A549 (cell line): ENCODE data around the gene PSMD2. TPM values are rescaled to one million over a fixed set of nuclear protein-coding genes. Genes with fewer than 3 reads are reported as not detected.

Source experiments
- ATAC-seq, 2 experiments: fragments of 200-7000 bp in 1 of 2; fragments of >200 bp in 1 of 2; cut with Nextera tagmentation in 1 of 2; cut with Tn5 transposase in 1 of 2; 3 replicates each; pipeline versions ENCODE4 v1.8.0 to v1.9.1; 2018 to 2020; ENCODE audit warnings: mild to moderate bottlenecking in 1 of 2, moderate library complexity in 1 of 2
- CTCF ChIA-PET: fragments of 300-600 bp; sonication (Branson Sonifier 250); formaldehyde crosslinking; extraction: SDS; loops from one replicate; lab custom pipeline; 2021; ENCODE audit warnings: antibody characterized with exemption, inconsistent platforms; lab: Yijun Ruan, JAX
- POLR2A ChIA-PET: fragments of 350-600 bp; formaldehyde crosslinking; extraction: SDS; loops from one replicate; lab custom pipeline; 2021; ENCODE audit warnings: antibody characterized with exemption, inconsistent platforms; lab: Yijun Ruan, JAX
- DNase-seq, 2 experiments: peaks; one replicate each; pipeline versions ENCODE4 v3.0.0 to v3.0.0-alpha.2; 2011 to 2016; ENCODE audit warnings: low read depth in 1 of 2, low spot score in 1 of 2
- FAIRE-seq: peaks from 2 replicates; lab custom pipeline; 2011; peaks lifted over from hg19 to GRCh38; lab: Jason Lieb, UNC
- H3K27ac ChIP-seq, 2 experiments: fragments of >200 bp; sonication (Bioruptor Twin); formaldehyde crosslinking; 3 replicates each; pipeline ENCODE4 v1.5.1; 2016 to 2017
- H3K4me1 ChIP-seq: fragments of >200 bp; sonication (Bioruptor Twin); formaldehyde crosslinking; 3 replicates; pipeline ENCODE4 v1.6.1; 2016
- H3K4me2 ChIP-seq: fragments of >200 bp; sonication (Bioruptor Twin); formaldehyde crosslinking; 3 replicates; pipeline ENCODE4 v1.6.1; 2016
- H3K4me3 ChIP-seq: fragments of >200 bp; sonication (Bioruptor Twin); formaldehyde crosslinking; 3 replicates; pipeline ENCODE4 v1.5.1; 2016
- H3K9me3 ChIP-seq: fragments of >200 bp; sonication (Bioruptor Twin); formaldehyde crosslinking; 3 replicates; pipeline ENCODE4 v1.6.1; 2016
- CBX2 ChIP-seq: fragments of 200-600 bp; sonication (generic); IDR thresholded peaks from 2 replicates; pipeline ENCODE4 v1.6.1; 2016; ENCODE audit warnings: low read depth, mild to moderate bottlenecking, borderline replicate concordance
- CBX8 ChIP-seq: fragments of 200-600 bp; sonication (generic); IDR thresholded peaks from 2 replicates; pipeline ENCODE4 v1.6.1; 2016
- CEBPB ChIP-seq, 2 experiments: fragments of >200 bp in 1 of 2; sonication (Bioruptor Twin) in 1 of 2; formaldehyde crosslinking in 1 of 2; IDR thresholded peaks; 2 replicates each; pipeline ENCODE4 v1.6.1; 2012 to 2016
- CHD4 ChIP-seq: fragments of 200-600 bp; sonication (generic); IDR thresholded peaks from 2 replicates; pipeline ENCODE4 v1.6.1; 2016; ENCODE audit warnings: antibody characterized with exemption, mild to moderate bottlenecking, borderline replicate concordance
- E2F6 ChIP-seq: IDR thresholded peaks from 2 replicates; pipeline ENCODE4 v1.6.1; 2012; ENCODE audit warnings: low read depth, borderline replicate concordance
- ESRRA ChIP-seq: fragments of 150-350 bp; IDR thresholded peaks from 2 replicates; pipeline ENCODE4 v1.6.1; 2014; ENCODE audit warnings: mild to moderate bottlenecking, low read length, borderline replicate concordance
- FOSL2 ChIP-seq, 2 experiments: fragments of 450-650 bp in 1 of 2; fragments of >200 bp in 1 of 2; sonication (Bioruptor Twin) in 1 of 2; formaldehyde crosslinking; IDR thresholded peaks; 2 replicates each; pipeline versions ENCODE4 v1.5.0 to v1.6.1; 2016 to 2020; ENCODE audit warnings: mild to moderate bottlenecking in 1 of 2, moderate library complexity in 1 of 2
- FOXS1 ChIP-seq: fragments of 250-450 bp; sonication (Bioruptor Pico); IDR thresholded peaks from 2 replicates; pipeline ENCODE4 v1.5.0; 2020; ENCODE audit warnings: mild to moderate bottlenecking, moderate library complexity
- GATA3 ChIP-seq: IDR thresholded peaks from 2 replicates; pipeline ENCODE4 v1.6.1; 2012; ENCODE audit warnings: borderline replicate concordance
- HMGXB4 ChIP-seq: fragments of 250-450 bp; sonication (Bioruptor Pico); IDR thresholded peaks from 2 replicates; pipeline ENCODE4 v1.5.0; 2021; ENCODE audit warnings: mild to moderate bottlenecking, moderate library complexity, borderline replicate concordance
- HOXA7 ChIP-seq: fragments of 250-450 bp; sonication (Bioruptor Pico); IDR thresholded peaks from 2 replicates; pipeline ENCODE4 v1.5.0; 2020; ENCODE audit warnings: mild to moderate bottlenecking, moderate library complexity
- MAFK ChIP-seq: fragments of 450-650 bp; IDR thresholded peaks from 2 replicates; pipeline ENCODE4 v1.6.1; 2014; ENCODE audit not compliant: partially characterized antibody
- MAX ChIP-seq: IDR thresholded peaks from 2 replicates; pipeline ENCODE4 v1.6.1; 2012
- NFE2L2 ChIP-seq: fragments of 150-350 bp; conservative IDR thresholded peaks from 2 replicates; pipeline ENCODE4 v1.6.1; 2014; ENCODE audit warnings: low read length
- NPAS2 ChIP-seq: fragments of 250-450 bp; sonication (Bioruptor Pico); IDR thresholded peaks from 2 replicates; pipeline ENCODE4 v1.8.0; 2022; ENCODE audit warnings: mild to moderate bottlenecking, moderate library complexity, borderline replicate concordance
- POLR2A ChIP-seq: IDR thresholded peaks from 2 replicates; pipeline ENCODE4 v1.6.1; 2012; ENCODE audit warnings: mild to moderate bottlenecking, low read length
- POLR2AphosphoS2 ChIP-seq: conservative IDR thresholded peaks from 2 replicates; pipeline ENCODE4 v1.6.1; 2012; ENCODE audit warnings: low read length, improper control_type of control experiment, inconsistent platforms
- RARB ChIP-seq: fragments of 250-450 bp; sonication (Bioruptor Pico); IDR thresholded peaks from 2 replicates; pipeline ENCODE4 v1.8.0; 2021; ENCODE audit warnings: mild to moderate bottlenecking, moderate library complexity
- RFX5 ChIP-seq: fragments of 450-650 bp; IDR thresholded peaks from 2 replicates; pipeline ENCODE4 v1.7.1; 2014; ENCODE audit warnings: antibody characterized with exemption, mild to moderate bottlenecking, moderate library complexity
- TFCP2L1 ChIP-seq: fragments of 250-450 bp; sonication (Bioruptor Pico); IDR thresholded peaks from 2 replicates; pipeline ENCODE4 v1.5.0; 2021; ENCODE audit warnings: mild to moderate bottlenecking
- TP53 ChIP-seq: fragments of 250-450 bp; sonication (Bioruptor Pico); IDR thresholded peaks from 2 replicates; pipeline ENCODE4 v1.5.0; 2021; ENCODE audit warnings: mild to moderate bottlenecking, moderate library complexity
- USF2 ChIP-seq: fragments of 450-650 bp; IDR thresholded peaks from 2 replicates; pipeline ENCODE4 v1.6.1; 2014; ENCODE audit warnings: antibody characterized with exemption
- ZC3H11A ChIP-seq: fragments of 450-650 bp; IDR thresholded peaks from 2 replicates; pipeline ENCODE4 v1.6.1; 2014; ENCODE audit warnings: antibody characterized with exemption, mild to moderate bottlenecking
- ZFP36 ChIP-seq: fragments of 450-650 bp; IDR thresholded peaks from 2 replicates; pipeline ENCODE4 v1.6.1; 2014; ENCODE audit warnings: borderline replicate concordance; ENCODE audit not compliant: partially characterized antibody
- WGBS: methylation state at CpG from one replicate; pipeline ENCODE4 v1.1.6; 2017; ENCODE audit errors: missing lambda C conversion rate; 5-methylcytosine and 5-hydroxymethylcytosine counted together
- polyA plus RNA-seq, 4 experiments: library from polyadenylated mRNA; depleted of rRNA in 3 of 4; stranded (reverse); fragments of >200 nt; fragmentation: RNase III in 1 of 4; extraction: RNeasy Plus Mini Kit Qiagen cat#74134 plus additional on column Dnase treatment in 1 of 4; gene quantifications; 2 replicates in 3 of 4; 3 replicates in 1 of 4; pipeline ENCODE4 v1.2.3, GENCODE V29; 2011 to 2017

Gene PSMD2
- polyA plus RNA-seq, 2 of the 4 experiments (the other 2 are of a cell fraction), result 267 to 541 TPM

- Histone ChIP-seq H3K4me3 (peak overlapping the region; percentile 32), H3K4me2 (peak overlapping the region; percentile 97), H3K27ac (peak overlapping the region; percentile 85 to 88), H3K9me3 (no peaks in the 10 kb centered on the region), H3K4me1 (peaks cover 51% of the 10 kb centered on the region)
- ATAC-seq (peak; percentile 90), DNase-seq (peak; percentile 88 to 95), FAIRE-seq (no peak)
- no peak for TF ChIP-seq FOSL2 (IDR thresholded peaks at IDR 0.05)
- peak; percentile 68 for TF ChIP-seq FOSL2 (CRISPR knock-in tag; IDR thresholded peaks at IDR 0.05)
- TF ChIP-seq MAFK, result peak; percentile 7
- TF ChIP-seq MAX, result 0 out of 2 replicates have a peak, but pooled peaks have one; percentile 31
- no peak for TF ChIP-seq CHD4
- TF ChIP-seq CEBPB (IDR thresholded peaks at IDR 0.05), result no peak
- WGBS, result no CpG with 5 or more reads among the region's 4 CpGs
- POLR2A ChIA-PET, result interaction anchor here (1.1 kb wide), 1 partner anchor 129 kb away, joined by 4 read pairs; no protein-coding TSS in a partner anchor
- CTCF ChIA-PET, result interaction anchor here (0.8 to 1.7 kb wide), 4 partner anchors 8 to 34 kb away, joined by 3 to 9 read pairs (median 4); no protein-coding TSS in a partner anchor
Measured at GRCh38 chr3:184320104-184320445, 21.0 kb downstream of the PSMD2 start.

GRCh38 chr3:184321666-184322065 is 22.6 kb downstream of the PSMD2 start:
- Histone ChIP-seq H3K4me3 (no peak overlapping the region), H3K27ac (peak overlapping the region in 1 of 2 experiments; percentile 40; a peak in 1 of 6 replicates), H3K9me3 (no peaks in the 10 kb centered on the region), H3K4me2 (no peak overlapping the region), H3K4me1 (peaks cover 44% of the 10 kb centered on the region)
- 93% methylated on average over 5 of the region's 5 CpGs for WGBS
- ATAC-seq, result no peak
- DNase-seq, result no peak
- ChIA-PET POLR2A (no interaction called here), CTCF (interaction anchor here (0.6 kb wide), 1 partner anchor 269 kb away, joined by 3 read pairs; no protein-coding TSS in a partner anchor)
- no peak for TF ChIP-seq HMGXB4 (CRISPR knock-in tag)
- no peak for TF ChIP-seq CBX8
- TF ChIP-seq ESRRA, result no peak
- TF ChIP-seq USF2, result no peak
- TF ChIP-seq HOXA7 (CRISPR knock-in tag), result no peak
- TF ChIP-seq ZC3H11A, result no peak
- no peak for TF ChIP-seq NPAS2
- TF ChIP-seq CBX2, result no peak
- TF ChIP-seq FOXS1 (CRISPR knock-in tag), result no peak
- TF ChIP-seq E2F6, result no peak
- TF ChIP-seq GATA3, result no peak
- no peak for TF ChIP-seq POLR2A
- TF ChIP-seq RFX5, result no peak
- no peak for TF ChIP-seq NFE2L2
- no peak for TF ChIP-seq RARB
- no peak for TF ChIP-seq TP53 (CRISPR knock-in tag)
- TF ChIP-seq POLR2AphosphoS2, result no peak
- TF ChIP-seq TFCP2L1 (CRISPR knock-in tag), result no peak
- TF ChIP-seq MAFK, result no peak
- TF ChIP-seq ZFP36, result no peak
- no peak for FAIRE-seq
